ENCODE measurements around the gene CNNM4.

CNNM4 gene

GRCh38 chr2:96811917-96812316 lies 51.2 kb downstream of the CNNM4 start:
- no peak for DNase-seq (ENCODE audit: low read depth)

GRCh38 chr2:96813656-96814055 lies 53.0 kb downstream of the CNNM4 start:
- no peak for DNase-seq (ENCODE audit: low read depth)

GRCh38 chr2:96815326-96816126 lies 54.8 kb downstream of the CNNM4 start:
- DNase-seq (ENCODE audit: low read depth), result no peak

DNA sequence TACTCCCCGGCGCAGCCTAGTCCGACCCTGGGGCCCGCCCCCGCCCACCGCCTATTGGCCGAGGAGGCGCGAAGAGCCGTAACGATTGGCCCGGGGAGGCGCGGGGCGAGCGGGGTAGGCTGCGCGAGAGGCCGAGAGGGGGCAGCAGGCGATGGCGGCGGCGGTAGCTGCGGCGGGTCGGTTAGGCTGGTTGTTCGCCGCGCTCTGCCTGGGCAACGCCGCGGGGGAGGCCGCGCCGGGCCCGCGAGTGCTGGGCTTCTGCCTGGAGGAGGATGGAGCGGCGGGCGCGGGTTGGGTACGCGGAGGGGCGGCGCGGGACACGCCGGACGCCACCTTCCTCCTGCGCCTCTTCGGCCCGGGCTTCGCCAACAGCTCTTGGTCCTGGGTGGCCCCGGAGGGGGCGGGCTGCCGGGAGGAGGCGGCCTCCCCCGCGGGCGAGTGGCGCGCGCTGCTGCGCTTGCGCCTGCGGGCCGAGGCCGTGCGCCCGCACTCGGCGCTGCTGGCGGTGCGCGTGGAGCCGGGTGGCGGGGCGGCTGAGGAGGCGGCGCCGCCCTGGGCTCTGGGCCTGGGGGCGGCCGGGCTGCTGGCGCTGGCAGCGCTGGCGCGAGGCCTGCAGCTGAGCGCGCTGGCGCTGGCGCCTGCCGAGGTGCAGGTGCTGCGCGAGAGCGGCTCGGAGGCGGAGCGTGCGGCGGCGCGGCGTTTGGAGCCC lies 55.6 kb downstream of the CNNM4 start, which contains the start of gene CNNM3:
TSS of gene CNNM3 (plus strand) at position 142 of the 709 bp plus-strand sequence. CDS start at position 152, 10 bp downstream.
- peak; percentile 95 for DNase-seq (ENCODE audit: low read depth)

- DNase-seq (ENCODE audit: low read depth), result no peak
Observed at GRCh38 chr2:96816836-96817702, 56.4 kb downstream of the CNNM4 start.

DNA sequence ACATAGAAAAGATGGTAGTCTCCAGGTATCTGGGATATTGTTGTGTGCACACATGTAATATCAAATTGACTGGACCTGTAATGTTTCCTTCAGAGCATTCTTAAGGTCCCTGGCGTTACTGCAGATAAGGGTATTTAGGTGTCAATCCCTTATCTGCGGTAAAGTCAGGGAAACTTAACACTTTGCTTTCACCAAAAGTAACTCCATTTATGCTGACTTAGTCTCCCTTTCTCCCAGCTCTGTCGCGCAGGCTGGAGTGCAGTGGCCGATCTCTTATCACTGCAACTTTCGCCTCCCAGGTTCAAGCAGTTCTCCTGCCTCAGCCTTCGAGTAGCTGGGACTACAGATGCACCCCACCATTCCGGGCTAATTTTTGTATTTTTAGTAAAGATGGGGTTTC lies 57.2 kb downstream of the CNNM4 start:
- DNase-seq (ENCODE audit: low read depth), result no peak

GRCh38 chr2:96819128-96819875 lies 58.6 kb downstream of the CNNM4 start:
- no peak for DNase-seq (ENCODE audit: low read depth)

DNA sequence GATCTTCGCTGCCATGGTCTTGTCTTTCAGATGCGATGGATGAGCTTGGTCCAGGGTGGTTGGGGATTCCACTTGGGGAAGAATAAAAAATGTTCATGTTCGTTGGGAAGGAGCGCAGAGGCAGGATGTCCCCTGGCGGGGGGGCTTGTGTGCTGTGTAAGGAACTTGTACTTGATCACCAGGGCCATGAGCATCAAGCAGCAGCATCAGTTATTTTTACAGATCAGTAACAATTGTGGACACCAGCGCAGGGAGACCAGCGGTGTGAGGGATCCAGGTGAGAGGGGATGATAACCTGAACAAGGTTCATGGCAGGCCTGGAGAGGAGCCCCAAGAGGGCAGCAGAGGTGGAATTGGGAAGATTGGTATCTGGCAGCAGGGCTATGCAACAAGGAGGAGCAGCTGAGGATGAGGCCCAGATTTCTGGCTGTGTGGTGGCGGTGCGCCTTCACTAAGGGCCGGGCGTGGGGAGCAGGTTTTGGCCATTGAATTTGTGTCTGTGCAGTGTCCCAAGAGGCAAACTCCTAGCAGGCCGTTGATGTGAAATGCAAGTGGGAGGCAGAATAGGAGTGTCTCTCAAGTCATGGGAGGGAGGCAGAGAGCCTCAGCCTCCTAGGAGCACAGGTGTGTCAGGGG lies 59.3 kb downstream of the CNNM4 start:
- no peak for DNase-seq (ENCODE audit: low read depth)

DNA sequence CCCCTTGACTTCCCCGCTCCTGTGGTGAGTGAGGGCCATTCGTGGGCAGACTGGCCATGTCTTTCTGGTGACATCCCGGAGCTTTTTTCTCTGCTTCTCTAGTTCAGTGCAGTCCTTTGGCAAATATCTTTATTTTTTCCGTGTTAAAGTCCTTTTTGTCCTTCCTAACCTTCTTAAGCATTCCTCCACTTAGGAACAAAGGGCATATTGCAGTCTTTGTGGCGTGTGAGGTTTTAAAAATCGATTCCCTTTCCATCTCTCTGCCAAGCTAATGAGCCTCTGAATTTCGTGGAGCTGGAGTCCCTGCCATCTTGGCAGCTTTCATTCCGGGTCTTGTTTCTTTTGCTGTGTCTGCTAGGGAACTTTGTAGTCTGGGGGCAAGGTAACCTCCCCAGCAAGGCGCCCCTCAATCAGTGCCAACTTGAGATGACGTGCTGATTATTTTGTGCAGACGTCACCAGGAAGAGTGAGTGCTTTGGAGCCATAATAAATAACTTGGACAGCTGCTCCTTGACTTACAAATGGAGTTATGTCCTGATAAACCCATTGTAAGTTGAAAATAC lies 60.5 kb downstream of the CNNM4 start:
- DNase-seq (ENCODE audit: low read depth), result no peak

DNA sequence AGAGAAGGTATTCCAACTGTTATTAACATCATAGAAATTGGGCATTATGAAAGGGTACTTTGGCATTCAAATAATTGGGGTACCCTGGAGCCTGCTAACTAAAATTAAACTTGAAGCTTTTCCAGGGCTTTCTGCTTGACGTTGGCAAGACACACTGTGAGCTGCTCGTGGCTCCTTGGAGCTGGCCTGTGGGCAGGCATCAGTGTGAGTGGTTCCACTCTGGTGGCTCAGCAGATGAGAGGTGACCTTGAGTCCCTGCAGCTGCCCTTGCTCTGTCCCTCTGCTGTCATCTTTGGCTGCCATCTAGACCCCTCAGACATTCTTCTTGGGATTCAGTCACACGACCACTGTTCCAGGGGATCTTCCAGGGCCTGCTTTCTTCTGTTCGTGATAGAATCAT lies 62.1 kb downstream of the CNNM4 start:
- no peak for DNase-seq (ENCODE audit: low read depth)

- DNase-seq (ENCODE audit: low read depth), result no peak
Observed at GRCh38 chr2:96823198-96823597, 62.5 kb downstream of the CNNM4 start.

DNA sequence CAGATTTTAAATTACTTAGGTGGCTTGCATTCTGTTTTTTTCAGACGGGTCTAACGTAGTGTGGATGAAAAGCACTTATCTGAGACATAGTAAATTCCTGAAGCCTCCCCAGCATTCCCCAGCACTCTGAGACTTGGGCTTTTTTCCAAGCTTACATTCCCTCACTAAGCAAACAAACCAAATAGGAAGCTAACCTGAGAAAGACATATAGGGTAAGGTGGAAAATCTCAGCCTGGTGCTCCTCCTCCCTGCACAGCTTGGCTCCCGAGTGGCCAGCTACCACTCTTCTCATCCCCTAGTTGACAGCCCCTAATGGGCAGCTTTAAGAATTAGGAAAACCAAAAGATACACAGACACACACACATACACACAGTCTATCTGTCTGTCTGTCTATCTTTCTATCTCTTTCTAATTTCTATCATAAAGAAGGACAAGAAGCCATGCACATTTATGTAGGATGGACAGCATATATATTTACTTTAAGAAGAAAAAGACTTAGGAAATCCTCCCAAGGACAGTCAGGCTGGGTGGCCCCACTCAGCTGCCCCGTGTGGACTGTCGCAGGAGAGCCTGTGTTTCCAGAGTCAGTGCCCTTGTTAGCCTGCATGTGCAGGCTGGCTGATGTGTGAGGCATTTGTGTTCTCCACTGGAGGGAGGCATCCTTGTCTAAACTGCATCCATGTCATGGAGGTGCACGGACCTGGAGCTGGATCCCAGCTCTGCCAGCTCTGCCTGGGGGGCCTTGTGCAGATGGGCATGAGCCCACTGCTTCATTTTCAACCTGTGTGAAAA lies 63.6 kb downstream of the CNNM4 start:
- no peak for DNase-seq (ENCODE audit: low read depth)

- DNase-seq (ENCODE audit: low read depth), result no peak
Observed at GRCh38 chr2:96825057-96825456, 64.4 kb downstream of the CNNM4 start.

DNA sequence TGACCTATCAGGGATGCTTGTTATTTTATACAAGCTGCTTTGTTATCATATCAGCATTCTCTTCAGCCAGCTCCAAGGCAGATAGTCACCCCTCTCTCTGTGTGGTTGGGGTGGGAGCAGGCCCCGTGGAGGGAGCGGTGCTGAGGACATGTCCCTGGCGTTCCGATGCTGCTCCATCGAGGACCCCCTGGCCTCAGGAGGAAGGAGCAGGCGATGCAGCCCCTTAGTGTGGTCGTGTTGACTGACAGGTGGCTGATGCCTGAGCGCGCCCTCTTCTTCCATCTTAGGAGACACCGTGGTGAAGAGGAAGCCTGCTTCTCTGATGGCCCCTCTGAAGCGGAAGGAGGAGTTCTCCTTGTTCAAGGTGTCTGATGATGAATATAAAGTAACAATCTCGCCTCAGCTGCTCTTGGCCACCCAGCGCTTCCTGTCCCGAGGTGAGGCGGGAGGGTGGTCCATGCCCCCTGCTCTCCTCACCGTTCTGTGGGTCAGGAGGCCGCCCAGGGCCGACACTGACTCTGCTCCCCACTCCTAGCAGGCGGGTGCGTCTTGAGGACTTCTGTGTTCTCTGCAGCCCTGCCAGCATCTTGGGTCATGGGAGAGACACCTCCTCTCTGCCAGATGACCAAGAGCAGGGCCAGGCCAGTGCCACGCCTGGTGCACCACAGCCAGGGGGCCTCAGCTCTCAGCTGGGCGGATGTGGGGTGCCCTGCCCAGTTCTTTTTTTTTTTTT lies 66.0 kb downstream of the CNNM4 start:
- DNase-seq (ENCODE audit: low read depth), result no peak

DNA sequence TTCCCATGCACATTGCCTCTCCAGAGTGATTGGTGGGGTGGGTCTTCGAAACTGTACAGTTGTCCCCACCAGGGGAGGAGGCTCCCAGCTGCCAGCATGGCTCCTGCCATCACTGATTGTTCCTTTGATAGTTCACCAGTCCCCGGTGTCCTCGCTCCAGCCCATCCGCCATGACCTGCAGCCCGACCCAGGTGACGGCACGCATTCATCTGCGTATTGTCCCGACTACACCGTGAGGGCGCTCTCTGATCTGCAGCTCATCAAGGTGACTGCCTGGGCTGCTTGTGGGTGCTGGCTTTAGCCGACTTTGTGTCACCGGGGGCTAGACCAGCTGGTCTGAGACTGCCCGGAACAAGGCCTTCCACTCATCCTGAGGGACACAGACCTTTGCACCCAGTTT lies 67.7 kb downstream of the CNNM4 start:
- no peak for DNase-seq (ENCODE audit: low read depth)

DNA sequence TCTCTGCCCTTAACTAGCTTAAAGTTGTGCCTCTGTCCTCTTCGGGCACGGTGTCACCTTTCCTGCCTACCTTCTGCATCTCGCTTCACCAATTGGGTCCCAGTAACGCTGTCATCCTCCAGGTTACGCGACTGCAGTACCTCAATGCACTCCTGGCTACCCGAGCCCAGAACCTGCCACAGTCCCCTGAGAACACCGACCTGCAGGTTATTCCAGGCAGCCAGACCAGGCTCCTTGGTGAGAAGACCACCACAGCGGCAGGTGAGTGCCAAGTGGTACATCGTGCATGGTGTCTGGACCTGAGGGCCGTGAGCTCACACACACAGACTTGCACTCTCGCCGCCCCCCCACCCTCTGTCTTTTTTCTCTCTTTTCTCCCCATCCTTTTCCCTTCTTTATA lies 68.2 kb downstream of the CNNM4 start:
- no peak for DNase-seq (ENCODE audit: low read depth)

GRCh38 chr2:96830044-96830562 lies 69.4 kb downstream of the CNNM4 start:
- DNase-seq (ENCODE audit: low read depth), result no peak

GRCh38 chr2:96831679-96832078 lies 71.0 kb downstream of the CNNM4 start:
- no peak for DNase-seq (ENCODE audit: low read depth)

DNA sequence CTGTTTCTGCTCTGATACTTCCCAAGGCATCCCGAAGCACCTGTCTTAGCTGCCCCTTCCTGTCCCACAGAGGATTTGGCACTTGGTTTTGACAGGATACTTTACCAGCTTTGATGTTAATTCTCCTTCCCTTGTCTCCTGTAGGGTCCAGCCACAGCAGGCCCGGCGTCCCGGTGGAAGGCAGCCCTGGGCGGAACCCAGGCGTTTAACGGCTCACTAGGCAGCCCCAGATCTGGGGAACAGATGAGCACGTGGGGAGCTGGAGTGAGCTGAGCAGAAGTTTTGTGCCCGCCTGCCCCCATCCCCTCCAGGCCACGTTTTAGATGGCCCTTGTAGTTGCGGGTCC lies 71.7 kb downstream of the CNNM4 start:
- no peak for DNase-seq (ENCODE audit: low read depth)
